ENCODE results near the gene CCDC171. TPM values are rescaled to one million over a fixed set of nuclear protein-coding genes. Genes with fewer than 3 reads are reported as not detected.

CCDC171 gene
- total RNA-seq, 4 donors from 2014 or later = 1.1 to 5.1 (median 3.6) TPM

DNA sequence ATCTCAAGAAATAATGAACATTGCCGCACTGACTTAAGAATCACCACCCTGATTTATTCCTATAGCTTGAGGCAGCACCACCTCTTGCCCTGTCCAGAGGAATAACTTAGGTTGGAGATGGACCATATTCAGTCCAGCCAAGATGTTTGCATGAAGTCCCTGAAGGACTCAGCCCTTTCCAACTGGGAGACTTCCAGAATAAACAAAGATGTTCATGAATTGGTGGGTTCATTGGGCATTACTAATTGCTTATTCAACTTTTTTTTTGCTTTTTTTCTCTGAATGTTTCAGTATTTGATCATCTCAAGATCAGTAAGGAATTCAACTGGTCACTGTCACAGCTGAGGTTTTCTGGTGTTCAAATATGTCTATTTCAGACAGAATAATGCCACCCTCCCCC is 470.6 kb downstream of the CCDC171 start:
- H3K4me1 ChIP-seq = no peaks in the 10 kb centered on the region
- peaks cover 0 to under 1% of the 10 kb centered on the region in 2 donors for H3K9me3 ChIP-seq
- TF ChIP-seq, protein P1, sequence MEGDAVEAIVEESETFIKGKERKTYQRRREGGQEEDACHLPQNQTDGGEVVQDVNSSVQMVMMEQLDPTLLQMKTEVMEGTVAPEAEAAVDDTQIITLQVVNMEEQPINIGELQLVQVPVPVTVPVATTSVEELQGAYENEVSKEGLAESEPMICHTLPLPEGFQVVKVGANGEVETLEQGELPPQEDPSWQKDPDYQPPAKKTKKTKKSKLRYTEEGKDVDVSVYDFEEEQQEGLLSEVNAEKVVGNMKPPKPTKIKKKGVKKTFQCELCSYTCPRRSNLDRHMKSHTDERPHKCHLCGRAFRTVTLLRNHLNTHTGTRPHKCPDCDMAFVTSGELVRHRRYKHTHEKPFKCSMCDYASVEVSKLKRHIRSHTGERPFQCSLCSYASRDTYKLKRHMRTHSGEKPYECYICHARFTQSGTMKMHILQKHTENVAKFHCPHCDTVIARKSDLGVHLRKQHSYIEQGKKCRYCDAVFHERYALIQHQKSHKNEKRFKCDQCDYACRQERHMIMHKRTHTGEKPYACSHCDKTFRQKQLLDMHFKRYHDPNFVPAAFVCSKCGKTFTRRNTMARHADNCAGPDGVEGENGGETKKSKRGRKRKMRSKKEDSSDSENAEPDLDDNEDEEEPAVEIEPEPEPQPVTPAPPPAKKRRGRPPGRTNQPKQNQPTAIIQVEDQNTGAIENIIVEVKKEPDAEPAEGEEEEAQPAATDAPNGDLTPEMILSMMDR (IDR thresholded peaks at IDR 0.05) = no peak
- no peak for TF ChIP-seq POLR2A (IDR thresholded peaks at IDR 0.05)
- TF ChIP-seq POLR2AphosphoS5 (IDR thresholded peaks at IDR 0.05) = no peak
- TF ChIP-seq EP300 (IDR thresholded peaks at IDR 0.05; ENCODE audit: low read depth) = no peak
- DNase-seq = no peak
- 89 to 94% methylated on average over 1 of the region's 1 CpG for WGBS, 2 donors (ENCODE audit: low coverage in 1 of 2)
- no peak overlapping the region for H3K27ac ChIP-seq
- no peaks in the 10 kb centered on the region for H3K27me3 ChIP-seq
- H3K4me3 ChIP-seq = no peak overlapping the region
- no peaks in the 10 kb centered on the region for H3K36me3 ChIP-seq
- intact Hi-C loops (cut with DNase I; ENCODE audit: low total_unique reads) = no loop called here
- in situ Hi-C loops (cut with MboI; ENCODE audit: low pct_ligation_motif_present in 1 of 4, low pct_unique_long_range_greater_than_20kb in 1 of 4, low sequenced_read_pairs in 3 of 4) = no loop called here

Small RNA genes within 50 kb of the gene (small RNA-seq; reads per million reads assigned to genes)
- 0 reads per million in 4 donors for gene AL513423.1
- 0 reads per million in 4 donors for gene HMGN2P16
- gene RN7SL98P = 0 reads per million in 4 donors
- gene RNU6-14P = 0 to 0.53 (median 0) reads per million in 4 donors
- gene RNU6-246P = 0 reads per million in 4 donors

Other genes starting within 250 kb of the CCDC171 start
- gene TTC39B, start 245.8 kb upstream of the CCDC171 start, total RNA-seq = 10 to 100 TPM; 23.3 to 62.8 (median 38.1) TPM
- 10 to 100 TPM; 44.9 to 70.7 (median 52.5) TPM for gene SNAPC3, start 130.2 kb upstream of the CCDC171 start, total RNA-seq
- gene PSIP1, start 42.1 kb upstream of the CCDC171 start, total RNA-seq = 100 to 1,000 TPM in 1 of 4 donors, 10 to 100 TPM in 3; 12.7 to 206 (median 27.8) TPM